Neural cell (in vitro differentiated cells): Measurements from ENCODE around the gene PSMB7. TPM values are rescaled to one million over a fixed set of nuclear protein-coding genes. Genes with fewer than 3 reads are reported as not detected.

Source experiments
- H2AFZ ChIP-seq: fragments of 200-600, 300-800 bp; sonication (generic), shearing (Covaris generic); 2 replicates; pipeline ENCODE4 v1.6.0; 2014; ENCODE audit warnings: low read depth, mild to moderate bottlenecking, antibody characterized with exemption, low read length, moderate library complexity
- H3F3A ChIP-seq: fragments of 200-600 bp; shearing (Covaris generic); 2 replicates; pipeline ENCODE4 v1.6.1; 2016; ENCODE audit warnings: mild to moderate bottlenecking, moderate library complexity, mixed read lengths, antibody characterized with exemption, low read length; ENCODE audit not compliant: insufficient read depth, poor library complexity, severe bottlenecking
- H3K27ac ChIP-seq: fragments of 200-600, 300-800 bp; sonication (generic), shearing (Covaris generic); 2 replicates; pipeline ENCODE4 v1.5.1; 2014; ENCODE audit warnings: mild to moderate bottlenecking, low read length, moderate library complexity
- H3K27me3 ChIP-seq: fragments of 300-800, 200-600 bp; sonication (generic), shearing (Covaris generic); 2 replicates; pipeline ENCODE4 v1.6.0; 2014; ENCODE audit warnings: mild to moderate bottlenecking, low read depth, low read length, moderate library complexity; ENCODE audit not compliant: insufficient read depth
- H3K36me3 ChIP-seq: fragments of 300-800, 200-600 bp; sonication (generic), shearing (Covaris generic); 2 replicates; pipeline ENCODE4 v1.5.1; 2014; ENCODE audit warnings: mild to moderate bottlenecking, antibody characterized with exemption, low read length, moderate library complexity; ENCODE audit not compliant: insufficient read depth
- H3K4me2 ChIP-seq: fragments of 300-800, 200-600 bp; sonication (generic), shearing (Covaris generic); 2 replicates; pipeline ENCODE4 v1.6.0; 2014; ENCODE audit warnings: mild to moderate bottlenecking, low read length
- H3K4me3 ChIP-seq: fragments of 300-800, 200-600 bp; sonication (generic), shearing (Covaris generic); 2 replicates; pipeline ENCODE4 v1.5.1; 2014; ENCODE audit warnings: mild to moderate bottlenecking, low read length, moderate library complexity
- H3K79me2 ChIP-seq: fragments of 200-600 bp; shearing (Covaris generic); replicated peaks from 2 replicates; pipeline ENCODE4 v1.6.0; 2014; ENCODE audit warnings: mild to moderate bottlenecking, low read length, moderate library complexity; ENCODE audit not compliant: insufficient read depth
- H3K9ac ChIP-seq: fragments of 300-800, 200-600 bp; sonication (generic), shearing (Covaris generic); 2 replicates; pipeline ENCODE4 v1.6.1; 2016; ENCODE audit warnings: mild to moderate bottlenecking, low read length, mixed read lengths
- H3K9me2 ChIP-seq: fragments of 200-600 bp; shearing (Covaris generic); 2 replicates; pipeline ENCODE4 v1.6.1; 2016; ENCODE audit warnings: mild to moderate bottlenecking, low read length, mixed read lengths; ENCODE audit not compliant: insufficient read depth
- H3K9me3 ChIP-seq: fragments of 200-600, 300-800 bp; sonication (generic), shearing (Covaris generic); 2 replicates; pipeline ENCODE4 v1.6.1; 2016; ENCODE audit warnings: mild to moderate bottlenecking, mixed run types, low read length, moderate library complexity, mixed read lengths
- H4K20me1 ChIP-seq: fragments of 200-600 bp; shearing (Covaris generic); 2 replicates; pipeline ENCODE4 v1.6.1; 2016; ENCODE audit warnings: mild to moderate bottlenecking, mixed run types; ENCODE audit not compliant: insufficient read depth
- CTCF ChIP-seq: fragments of 450-650 bp; IDR thresholded peaks from 2 replicates; pipeline ENCODE4 v1.5.1; 2014; ENCODE audit warnings: antibody characterized with exemption, mild to moderate bottlenecking, moderate library complexity; ENCODE audit not compliant: poor library complexity, severe bottlenecking
- EP300 ChIP-seq: fragments of 450-650 bp; conservative IDR thresholded peaks from 2 replicates; pipeline ENCODE4 v1.6.1; 2014; ENCODE audit warnings: antibody characterized with exemption, mild to moderate bottlenecking, moderate library complexity; ENCODE audit not compliant: poor library complexity, severe bottlenecking
- EZH2 ChIP-seq: fragments of 200-600, 300-800 bp; shearing (Covaris generic), sonication (generic); IDR thresholded peaks from 2 replicates; pipeline ENCODE4 v1.6.1; 2014; ENCODE audit warnings: antibody characterized with exemption, low read length, borderline replicate concordance, mild to moderate bottlenecking; ENCODE audit not compliant: insufficient read depth, poor library complexity, severe bottlenecking
- MXI1 ChIP-seq: fragments of 450-650 bp; conservative IDR thresholded peaks from 2 replicates; pipeline ENCODE4 v1.6.1; 2014; ENCODE audit warnings: antibody characterized with exemption, mild to moderate bottlenecking; ENCODE audit not compliant: poor library complexity, severe bottlenecking
- POLR2AphosphoS5 ChIP-seq: IDR thresholded peaks from 2 replicates; pipeline ENCODE4 v1.6.1; 2012
- RAD21 ChIP-seq: fragments of 450-650 bp; conservative IDR thresholded peaks from 2 replicates; pipeline ENCODE4 v1.6.1; 2014; ENCODE audit warnings: antibody characterized with exemption, mild to moderate bottlenecking, moderate library complexity
- REST ChIP-seq: IDR thresholded peaks from 2 replicates; pipeline ENCODE4 v1.6.1; 2012; ENCODE audit warnings: borderline replicate concordance
- SMC3 ChIP-seq: fragments of 450-650 bp; conservative IDR thresholded peaks from 2 replicates; pipeline ENCODE4 v1.6.1; 2014; ENCODE audit warnings: antibody characterized with exemption, mild to moderate bottlenecking, moderate library complexity; ENCODE audit not compliant: poor library complexity
- TAF1 ChIP-seq: IDR thresholded peaks from 2 replicates; pipeline ENCODE4 v1.6.1; 2012; ENCODE audit warnings: low read depth
- polyA plus RNA-seq: library from polyadenylated mRNA; depleted of rRNA; stranded (reverse); fragments of >200 nt; gene quantifications from 2 replicates; pipeline ENCODE4 v1.2.3, GENCODE V29; 2014

PSMB7 gene
- polyA plus RNA-seq, 1 donor from 2014 or later = 363 TPM

- Histone ChIP-seq H2AFZ (no peak overlapping the region), H3K36me3 (no peaks in the 10 kb centered on the region), H3K27me3 (no peaks in the 10 kb centered on the region), H3K9me2 (no peaks in the 10 kb centered on the region), H3K9me3 (no peaks in the 10 kb centered on the region), H3K4me2 (no peak overlapping the region), H3K9ac (no peak overlapping the region), H3K4me3 (no peak overlapping the region), H3K27ac (no peak overlapping the region), H3F3A (no peaks in the 10 kb centered on the region), H3K79me2 (peaks cover 19% of the 10 kb centered on the region), H4K20me1 (no peaks in the 10 kb centered on the region)
- TF ChIP-seq SMC3 (no peak), RAD21 (no peak), TAF1 (no peak), REST (no peak), EZH2 (no peak), MXI1 (no peak), CTCF (no peak), POLR2AphosphoS5 (no peak), EP300 (no peak)
Measured at GRCh38 chr9:124384210-124384609, 31.0 kb downstream of the PSMB7 start.

GRCh38 chr9:124381170-124381945 is 33.9 kb downstream of the PSMB7 start:
- Histone ChIP-seq H3K9me3 (no peaks in the 10 kb centered on the region), H3K9ac (no peak overlapping the region), H3K79me2 (no peaks in the 10 kb centered on the region), H3K36me3 (no peaks in the 10 kb centered on the region), H3K9me2 (no peaks in the 10 kb centered on the region), H3K4me3 (no peak overlapping the region), H3K27me3 (no peaks in the 10 kb centered on the region), H4K20me1 (no peaks in the 10 kb centered on the region), H3K4me2 (no peak overlapping the region), H2AFZ (no peak overlapping the region), H3K27ac (no peak overlapping the region), H3F3A (no peaks in the 10 kb centered on the region)
- TF ChIP-seq MXI1 = no peak
- no peak for TF ChIP-seq CTCF
- no peak for TF ChIP-seq REST
- TF ChIP-seq RAD21 = no peak
- TF ChIP-seq TAF1 = no peak
- TF ChIP-seq SMC3 = no peak
- TF ChIP-seq EZH2 = no peak
- TF ChIP-seq POLR2AphosphoS5 = no peak
- no peak for TF ChIP-seq EP300
